GM21529 (cell line): Measurements from ENCODE around the gene ZSCAN20.

Experiments
- ATAC-seq: cut with Tn5 transposase; IDR thresholded peaks from one replicate; pipeline ENCODE4 v1.9.1; 2021; ENCODE audit not compliant: unreplicated experiment

Gene ZSCAN20

GRCh38 chr1:33527934-33528333 lies 55.5 kb downstream of the ZSCAN20 start:
- ATAC-seq: no peak

- ATAC-seq: no peak
These were observed 57.5 kb downstream of the ZSCAN20 start for GRCh38 chr1:33529957-33530356.

- no peak for ATAC-seq
These were observed 59.8 kb downstream of the ZSCAN20 start for GRCh38 chr1:33532250-33532649.

GRCh38 chr1:33532936-33533335 lies 60.5 kb downstream of the ZSCAN20 start:
- no peak for ATAC-seq

- ATAC-seq: no peak
These were observed 62.9 kb downstream of the ZSCAN20 start for GRCh38 chr1:33535334-33535733.

GRCh38 chr1:33537885-33538284 lies 65.4 kb downstream of the ZSCAN20 start:
- no peak for ATAC-seq

- ATAC-seq: no peak
These were observed 69.5 kb downstream of the ZSCAN20 start for GRCh38 chr1:33541966-33542365.
